ENCODE measurements around the gene HMGCS1.
"Not testable (repeated sequence)": the region's sequence is repeated elsewhere in the genome, so short reads cannot be mapped to it uniquely, and the experiment has no call there.

The HMGCS1 gene

GRCh38 chr5:43309122-43309521, 4.1 kb downstream of the HMGCS1 start:
- ChIA-PET CTCF (interaction anchor here (0.7 kb wide), 1 partner anchor 175 kb away, joined by 3 read pairs; no protein-coding TSS in a partner anchor), POLR2A (interaction anchor here (1.5 kb wide), 1 partner anchor 175 kb away, joined by 5 read pairs; no protein-coding TSS in a partner anchor)
- TF ChIP-seq NFRKB (IDR thresholded peaks at IDR 0.05) (no peak), SP1 (IDR thresholded peaks at IDR 0.05) (no peak), L3MBTL2 (conservative IDR thresholded peaks at IDR 0.05) (no peak), FOXA1 (IDR thresholded peaks at IDR 0.05) (no peak)
- DNase-seq (ENCODE audit: extremely low spot score) = no peak

GRCh38 chr5:43306954-43307353, 6.3 kb downstream of the HMGCS1 start:
- DNase-seq (ENCODE audit: extremely low spot score) = not testable (repeated sequence)
- POLR2A ChIA-PET = interaction anchor here (0.9 kb wide), 1 partner anchor 177 kb away, joined by 5 read pairs; the partner anchor contains the start of gene TMEM267
- CTCF ChIA-PET = interaction anchor here (0.5 to 1.2 kb wide), 3 partner anchors 47 to 184 kb away, joined by 3 to 4 read pairs (median 3); no protein-coding TSS in a partner anchor

GRCh38 chr5:43305948-43306565, 7.2 kb downstream of the HMGCS1 start:
- ChIA-PET CTCF (interaction anchor here (0.6 to 1.2 kb wide), 4 partner anchors 8 to 121 kb away, joined by 3 to 4 read pairs (median 3); no protein-coding TSS in a partner anchor), POLR2A (interaction anchor here (0.9 to 1.1 kb wide), 2 partner anchors 178 to 185 kb away, joined by 3 to 5 read pairs; partner anchors contain the start of gene TMEM267)
- peak; percentile 25 for DNase-seq (ENCODE audit: extremely low spot score)
- no peak for TF ChIP-seq FOXK2 (IDR thresholded peaks at IDR 0.05)
- TF ChIP-seq L3MBTL2 (conservative IDR thresholded peaks at IDR 0.05) = 0 out of 2 replicates have a peak, but pooled peaks have one; percentile 22

GRCh38 chr5:43304525-43304924, 8.7 kb downstream of the HMGCS1 start:
- POLR2A ChIA-PET = no interaction called here
- CTCF ChIA-PET = interaction anchor here (1.3 kb wide), 1 partner anchor 9 kb away, joined by 4 read pairs; no protein-coding TSS in a partner anchor
- TF ChIP-seq FOXM1 (IDR thresholded peaks at IDR 0.05; ENCODE audit: borderline replicate concordance) (no peak), FOXA1 (IDR thresholded peaks at IDR 0.05) (no peak), ARNT (IDR thresholded peaks at IDR 0.05) (no peak), LEF1 (IDR thresholded peaks at IDR 0.05; ENCODE audit: borderline replicate concordance) (no peak), FOXK2 (IDR thresholded peaks at IDR 0.05) (no peak), PKNOX1 (IDR thresholded peaks at IDR 0.05) (no peak), L3MBTL2 (conservative IDR thresholded peaks at IDR 0.05) (no peak), ELF4 (IDR thresholded peaks at IDR 0.05) (no peak), SP1 (IDR thresholded peaks at IDR 0.05) (no peak)
- no peak for DNase-seq (ENCODE audit: extremely low spot score)

- DNase-seq (ENCODE audit: extremely low spot score) = no peak
- ChIA-PET POLR2A (interaction anchor here (1.2 kb wide), 1 partner anchor 182 kb away, joined by 4 read pairs; the partner anchor contains the start of gene ZNF131), CTCF (interaction anchor here (1.3 kb wide), 1 partner anchor 8 kb away, joined by 4 read pairs; no protein-coding TSS in a partner anchor)
- TF ChIP-seq SUZ12 (IDR thresholded peaks at IDR 0.05) (no peak), FOXA1 (IDR thresholded peaks at IDR 0.05) (no peak), BHLHE40 (IDR thresholded peaks at IDR 0.05; ENCODE audit: borderline replicate concordance) (no peak), ARNT (IDR thresholded peaks at IDR 0.05) (no peak), FOXK2 (IDR thresholded peaks at IDR 0.05) (no peak), NFRKB (IDR thresholded peaks at IDR 0.05) (no peak), HDGF (IDR thresholded peaks at IDR 0.05; ENCODE audit: borderline replicate concordance) (no peak)
These were observed 10.0 kb downstream of the HMGCS1 start for GRCh38 chr5:43303242-43303641.

- ChIA-PET CTCF (no interaction called here), POLR2A (no interaction called here)
- TF ChIP-seq FOXM1 (IDR thresholded peaks at IDR 0.05; ENCODE audit: borderline replicate concordance) = no peak
- no peak for TF ChIP-seq SP1 (IDR thresholded peaks at IDR 0.05)
- no peak for TF ChIP-seq ELF4 (IDR thresholded peaks at IDR 0.05)
- TF ChIP-seq BHLHE40 (IDR thresholded peaks at IDR 0.05; ENCODE audit: borderline replicate concordance) = no peak
- no peak for TF ChIP-seq L3MBTL2 (conservative IDR thresholded peaks at IDR 0.05)
- no peak for TF ChIP-seq SUZ12 (IDR thresholded peaks at IDR 0.05)
- TF ChIP-seq LEF1 (IDR thresholded peaks at IDR 0.05; ENCODE audit: borderline replicate concordance) = no peak
- no peak for TF ChIP-seq PKNOX1 (IDR thresholded peaks at IDR 0.05)
- no peak for TF ChIP-seq FOXA1 (IDR thresholded peaks at IDR 0.05)
- no peak for TF ChIP-seq TARDBP (IDR thresholded peaks at IDR 0.05)
- TF ChIP-seq ARNT (IDR thresholded peaks at IDR 0.05) = no peak
- no peak for TF ChIP-seq NFRKB (IDR thresholded peaks at IDR 0.05)
- TF ChIP-seq ZNF384 (IDR thresholded peaks at IDR 0.05) = no peak
- no peak for TF ChIP-seq FOXK2 (IDR thresholded peaks at IDR 0.05)
- DNase-seq (ENCODE audit: extremely low spot score) = no peak
These were observed 10.7 kb downstream of the HMGCS1 start for GRCh38 chr5:43302481-43302880.

GRCh38 chr5:43301653-43302091, 11.5 kb downstream of the HMGCS1 start:
- ChIA-PET CTCF (no interaction called here), POLR2A (interaction anchor here (1.5 kb wide), 1 partner anchor 180 kb away, joined by 4 read pairs; no protein-coding TSS in a partner anchor)
- TF ChIP-seq ELF4 (IDR thresholded peaks at IDR 0.05) (no peak), CTBP1 (IDR thresholded peaks at IDR 0.05; ENCODE audit: borderline replicate concordance) (no peak), SUZ12 (IDR thresholded peaks at IDR 0.05) (no peak), SP1 (IDR thresholded peaks at IDR 0.05) (no peak), ARNT (IDR thresholded peaks at IDR 0.05) (no peak), FOXM1 (IDR thresholded peaks at IDR 0.05; ENCODE audit: borderline replicate concordance) (no peak), FOXK2 (IDR thresholded peaks at IDR 0.05) (no peak), BHLHE40 (IDR thresholded peaks at IDR 0.05; ENCODE audit: borderline replicate concordance) (no peak), LEF1 (IDR thresholded peaks at IDR 0.05; ENCODE audit: borderline replicate concordance) (no peak), PKNOX1 (IDR thresholded peaks at IDR 0.05) (no peak), L3MBTL2 (conservative IDR thresholded peaks at IDR 0.05) (no peak), ZNF384 (IDR thresholded peaks at IDR 0.05) (no peak), NFRKB (IDR thresholded peaks at IDR 0.05) (no peak), FOXA1 (IDR thresholded peaks at IDR 0.05) (no peak), HDGF (IDR thresholded peaks at IDR 0.05; ENCODE audit: borderline replicate concordance) (no peak), TARDBP (IDR thresholded peaks at IDR 0.05) (no peak)
- no peak for DNase-seq (ENCODE audit: extremely low spot score)

Data from HEK293T (cell line).